ENCODE measurements around the gene SLC24A3. TPM values are rescaled to one million over a fixed set of nuclear protein-coding genes. Genes with fewer than 3 reads are reported as not detected.

Gene SLC24A3
- total RNA-seq, 1 donor from 2014 or later: not detected

GRCh38 chr20:19679900-19680495 lies 467.6 kb downstream of the SLC24A3 start:
- TF ChIP-seq, protein P1, sequence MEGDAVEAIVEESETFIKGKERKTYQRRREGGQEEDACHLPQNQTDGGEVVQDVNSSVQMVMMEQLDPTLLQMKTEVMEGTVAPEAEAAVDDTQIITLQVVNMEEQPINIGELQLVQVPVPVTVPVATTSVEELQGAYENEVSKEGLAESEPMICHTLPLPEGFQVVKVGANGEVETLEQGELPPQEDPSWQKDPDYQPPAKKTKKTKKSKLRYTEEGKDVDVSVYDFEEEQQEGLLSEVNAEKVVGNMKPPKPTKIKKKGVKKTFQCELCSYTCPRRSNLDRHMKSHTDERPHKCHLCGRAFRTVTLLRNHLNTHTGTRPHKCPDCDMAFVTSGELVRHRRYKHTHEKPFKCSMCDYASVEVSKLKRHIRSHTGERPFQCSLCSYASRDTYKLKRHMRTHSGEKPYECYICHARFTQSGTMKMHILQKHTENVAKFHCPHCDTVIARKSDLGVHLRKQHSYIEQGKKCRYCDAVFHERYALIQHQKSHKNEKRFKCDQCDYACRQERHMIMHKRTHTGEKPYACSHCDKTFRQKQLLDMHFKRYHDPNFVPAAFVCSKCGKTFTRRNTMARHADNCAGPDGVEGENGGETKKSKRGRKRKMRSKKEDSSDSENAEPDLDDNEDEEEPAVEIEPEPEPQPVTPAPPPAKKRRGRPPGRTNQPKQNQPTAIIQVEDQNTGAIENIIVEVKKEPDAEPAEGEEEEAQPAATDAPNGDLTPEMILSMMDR (IDR thresholded peaks at IDR 0.05): no peak
- Mint-ChIP-seq H3K36me3 (ENCODE audit: low read depth) (no peaks in the 10 kb centered on the region), H3K27me3 (peaks cover 1% of the 10 kb centered on the region), H3K4me1 (no peaks in the 10 kb centered on the region), H3K27ac (no peak overlapping the region), H3K4me3 (no peak overlapping the region), H3K9me3 (no peaks in the 10 kb centered on the region)
- POLR2A ChIA-PET: no interaction called here
- CTCF ChIA-PET: no interaction called here
- intact Hi-C loops (cut with micrococcal nuclease): no loop called here
- DNase-seq (no peak), ATAC-seq (ENCODE audit: low read depth) (no peak)

- CTCF ChIA-PET: no interaction called here
- Mint-ChIP-seq H3K36me3 (ENCODE audit: low read depth) (no peaks in the 10 kb centered on the region), H3K9me3 (no peaks in the 10 kb centered on the region), H3K4me3 (no peak overlapping the region), H3K27ac (no peak overlapping the region), H3K4me1 (no peaks in the 10 kb centered on the region), H3K27me3 (peaks cover 5% of the 10 kb centered on the region)
- POLR2A ChIA-PET: no interaction called here
- no peak for ATAC-seq (ENCODE audit: low read depth)
- TF ChIP-seq, protein P1 (IDR thresholded peaks at IDR 0.05): no peak
- intact Hi-C loops (cut with micrococcal nuclease): no loop called here
- DNase-seq: no peak
Measured at GRCh38 chr20:19682249-19682648, 469.8 kb downstream of the SLC24A3 start.

DNA sequence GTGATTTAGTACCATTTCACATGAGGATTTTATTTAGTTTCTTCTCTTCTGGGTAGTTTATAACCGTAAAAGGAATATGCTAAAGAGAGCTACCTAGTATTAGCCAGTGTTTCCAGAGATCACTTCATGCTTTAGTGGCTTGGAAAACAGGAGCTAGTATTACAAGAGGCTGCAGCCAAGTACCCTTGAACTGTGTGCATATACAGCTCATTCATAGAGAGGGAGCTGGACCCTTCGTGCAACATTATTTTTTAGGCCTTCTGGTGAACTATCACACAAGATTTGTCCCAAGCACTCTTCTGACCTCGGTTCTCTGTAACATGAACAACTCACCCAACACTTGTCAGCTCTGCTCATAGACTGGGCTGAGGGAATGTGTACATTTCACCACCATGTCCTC lies 470.7 kb downstream of the SLC24A3 start:
- Mint-ChIP-seq H3K4me1 (no peaks in the 10 kb centered on the region), H3K36me3 (ENCODE audit: low read depth) (no peaks in the 10 kb centered on the region), H3K27ac (no peak overlapping the region), H3K27me3 (peaks cover 5% of the 10 kb centered on the region), H3K9me3 (no peaks in the 10 kb centered on the region), H3K4me3 (no peak overlapping the region)
- no peak for DNase-seq
- ATAC-seq (ENCODE audit: low read depth): no peak
- ChIA-PET CTCF (no interaction called here), POLR2A (no interaction called here)
- TF ChIP-seq, protein P1 (IDR thresholded peaks at IDR 0.05): no peak
- intact Hi-C loops (cut with micrococcal nuclease): no loop called here

DNA sequence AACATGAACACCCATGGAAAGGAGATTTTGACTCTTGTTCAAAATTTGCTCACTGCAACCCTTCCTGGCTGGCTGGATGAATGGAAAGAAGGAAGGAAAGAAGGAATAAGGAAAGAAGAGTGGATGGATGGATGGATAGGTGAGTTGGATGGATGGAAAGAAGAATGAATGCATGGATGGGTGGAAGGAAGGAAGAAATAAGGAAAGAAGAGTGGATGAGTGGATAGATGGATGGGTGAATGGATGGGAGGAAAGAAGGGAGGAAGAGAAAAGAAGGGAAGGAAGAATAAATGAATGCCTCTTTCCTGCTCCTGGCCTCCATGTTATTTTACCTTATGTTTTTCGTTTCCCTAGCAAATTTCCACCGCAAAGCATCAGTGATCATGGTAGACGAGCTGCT lies 471.4 kb downstream of the SLC24A3 start:
- intact Hi-C loops (cut with micrococcal nuclease): no loop called here
- no peaks in the 10 kb centered on the region for H3K4me1 Mint-ChIP-seq
- no peak overlapping the region for H3K4me3 Mint-ChIP-seq
- POLR2A ChIA-PET: no interaction called here
- H3K36me3 Mint-ChIP-seq (ENCODE audit: low read depth): no peaks in the 10 kb centered on the region
- peaks cover 5% of the 10 kb centered on the region for H3K27me3 Mint-ChIP-seq
- ATAC-seq (ENCODE audit: low read depth): no peak
- no peak for DNase-seq
- H3K27ac Mint-ChIP-seq: no peak overlapping the region
- no peaks in the 10 kb centered on the region for H3K9me3 Mint-ChIP-seq
- TF ChIP-seq, protein P1 (IDR thresholded peaks at IDR 0.05): no peak
- CTCF ChIA-PET: no interaction called here

DNA sequence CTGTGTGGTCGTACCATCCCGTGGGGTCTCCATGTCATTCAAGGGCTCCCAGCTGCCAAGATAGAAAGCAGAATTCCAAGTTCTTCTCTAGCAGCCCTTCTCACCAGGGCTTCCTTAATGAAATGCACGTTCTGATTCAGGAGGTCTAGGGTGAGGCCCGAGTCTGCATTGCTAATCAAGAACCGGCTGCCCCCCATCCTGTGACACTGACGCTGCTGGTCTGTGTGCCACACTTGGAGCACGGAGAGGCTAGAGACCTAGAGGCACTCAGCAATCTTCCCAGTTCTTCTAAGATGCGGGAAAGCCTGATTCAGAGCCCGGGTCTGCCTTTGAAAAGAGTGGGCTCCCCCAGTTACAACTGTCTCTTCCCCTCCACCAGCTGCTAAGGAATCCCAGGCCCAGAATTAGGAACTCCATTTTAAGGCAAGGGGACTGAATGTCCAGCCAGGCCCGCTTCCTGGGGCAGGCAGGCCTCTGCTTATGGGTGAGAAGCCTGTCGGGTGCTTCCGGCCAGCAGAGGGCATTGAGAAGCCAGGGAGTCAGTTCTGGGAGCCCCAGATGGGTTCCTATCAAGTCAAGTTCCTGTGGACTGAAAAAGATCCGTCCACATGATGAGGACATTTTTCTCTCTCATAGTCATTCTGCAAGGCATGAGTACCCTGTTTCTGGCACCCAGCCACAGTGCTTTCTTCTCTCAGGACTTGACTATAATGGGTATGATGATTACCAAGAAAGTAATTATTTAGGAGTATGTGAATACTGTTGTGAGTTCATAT lies 475.8 kb downstream of the SLC24A3 start:
- H3K27me3 Mint-ChIP-seq: peaks cover 12% of the 10 kb centered on the region
- CTCF ChIA-PET: no interaction called here
- intact Hi-C loops (cut with micrococcal nuclease): loop anchor here (1.0 kb wide), 1 partner anchor 307 kb away; no protein-coding TSS in a partner anchor

More for the DNA sequence above, 475.8 kb downstream of the SLC24A3 start:
- Mint-ChIP-seq H3K27ac (no peak overlapping the region), H3K4me1 (peaks cover 10% of the 10 kb centered on the region), H3K36me3 (ENCODE audit: low read depth) (no peaks in the 10 kb centered on the region), H3K9me3 (no peaks in the 10 kb centered on the region), H3K4me3 (no peak overlapping the region)
- ATAC-seq (ENCODE audit: low read depth): no peak
- POLR2A ChIA-PET: no interaction called here
- DNase-seq: no peak
- TF ChIP-seq, protein P1 (IDR thresholded peaks at IDR 0.05): no peak
